GM12878 (cell line): ENCODE measurements around the gene POU2F3. TPM values are rescaled to one million over a fixed set of nuclear protein-coding genes. Genes with fewer than 3 reads are reported as not detected.
A peak's percentile ranks its signal among the peaks of the same experiment; 100 is the strongest.

Experiments used
- BCLAF1 ChIP-seq: fragments of 450-650 bp; IDR thresholded peaks from 2 replicates; pipeline ENCODE4 v1.6.1; 2017; ENCODE audit warnings: antibody characterized with exemption, mild to moderate bottlenecking, moderate library complexity
- BMI1 ChIP-seq: fragments of 450-650 bp; IDR thresholded peaks from 2 replicates; pipeline ENCODE4 v1.6.1; 2016; ENCODE audit warnings: mild to moderate bottlenecking, moderate library complexity, borderline replicate concordance
- CBX3 ChIP-seq: fragments of 200-600 bp; sonication (generic); IDR thresholded peaks from 2 replicates; pipeline ENCODE4 v1.6.1; 2016; ENCODE audit warnings: low read depth, borderline replicate concordance
- CHD4 ChIP-seq: fragments of 200-600 bp; sonication (generic); IDR thresholded peaks from 2 replicates; pipeline ENCODE4 v1.6.1; 2016; ENCODE audit warnings: mild to moderate bottlenecking
- CREM ChIP-seq: IDR thresholded peaks from 2 replicates; pipeline ENCODE4 v1.6.1; 2014; ENCODE audit warnings: antibody characterized with exemption, low read depth
- E2F4 ChIP-seq: IDR thresholded peaks from 2 replicates; pipeline ENCODE4 v1.6.1; 2012; ENCODE audit warnings: low read depth, low read length, improper control_type of control experiment
- FOXM1 ChIP-seq: IDR thresholded peaks from 2 replicates; pipeline ENCODE4 v1.6.1; 2012; ENCODE audit warnings: low read depth, mild to moderate bottlenecking, inconsistent platforms, low read length, moderate library complexity
- IRF4 ChIP-seq: IDR thresholded peaks from 2 replicates; pipeline ENCODE4 v1.6.1; 2011; ENCODE audit warnings: low read depth, low read length
- JUND ChIP-seq: IDR thresholded peaks from 2 replicates; pipeline ENCODE4 v1.6.1; 2012; ENCODE audit warnings: low read depth, mild to moderate bottlenecking, low read length, improper control_type of control experiment, moderate library complexity
- MTA2 ChIP-seq: fragments of 450-650 bp; IDR thresholded peaks from 2 replicates; pipeline ENCODE4 v1.6.1; 2016; ENCODE audit warnings: low read depth, mild to moderate bottlenecking, moderate library complexity
- MYB ChIP-seq: fragments of 150-350 bp; IDR thresholded peaks from 2 replicates; pipeline ENCODE4 v1.6.1; 2014; ENCODE audit warnings: mild to moderate bottlenecking, low read depth, low read length, borderline replicate concordance
- NFIC ChIP-seq: IDR thresholded peaks from 2 replicates; pipeline ENCODE4 v1.6.1; 2012; ENCODE audit warnings: low read depth, mild to moderate bottlenecking, inconsistent platforms, low read length, moderate library complexity
- NFYB ChIP-seq: IDR thresholded peaks from 2 replicates; pipeline ENCODE4 v1.6.1; 2011; ENCODE audit warnings: low read depth, mild to moderate bottlenecking, low read length, improper control_type of control experiment, moderate library complexity; ENCODE audit not compliant: insufficient read depth
- NRF1 ChIP-seq: conservative IDR thresholded peaks from 2 replicates; pipeline ENCODE4 v1.6.1; 2011; ENCODE audit warnings: mild to moderate bottlenecking, low read depth, low read length, improper control_type of control experiment
- SIX5 ChIP-seq: IDR thresholded peaks from 2 replicates; pipeline ENCODE4 v1.6.1; 2011; ENCODE audit warnings: mild to moderate bottlenecking, low read depth, low read length, moderate library complexity; ENCODE audit not compliant: severe bottlenecking
- SKIL ChIP-seq: fragments of 450-650 bp; IDR thresholded peaks from 2 replicates; pipeline ENCODE4 v1.6.1; 2017; ENCODE audit warnings: mild to moderate bottlenecking, low read depth, inconsistent platforms; ENCODE audit not compliant: poor library complexity, severe bottlenecking
- SMARCA5 ChIP-seq: fragments of 450-650 bp; IDR thresholded peaks from 2 replicates; pipeline ENCODE4 v1.6.1; 2017; ENCODE audit warnings: mild to moderate bottlenecking
- SP1 ChIP-seq: IDR thresholded peaks from one replicate; pipeline ENCODE4 v1.6.1; 2011; ENCODE audit warnings: low read depth, low read length
- TCF7 ChIP-seq: IDR thresholded peaks from 2 replicates; pipeline ENCODE4 v1.6.1; 2014; ENCODE audit warnings: antibody characterized with exemption, borderline replicate concordance
- ZBTB40 ChIP-seq: fragments of 450-650 bp; IDR thresholded peaks from 2 replicates; pipeline ENCODE4 v1.6.1; 2016; ENCODE audit warnings: mild to moderate bottlenecking, moderate library complexity, borderline replicate concordance
- ZNF622 ChIP-seq: fragments of 450-650 bp; IDR thresholded peaks from 2 replicates; pipeline ENCODE4 v1.6.1; 2017; ENCODE audit warnings: mild to moderate bottlenecking, inconsistent platforms
- polyA plus RNA-seq, 11 experiments: library from polyadenylated mRNA; depleted of rRNA in 4 of 11; unstranded in 6 of 11; stranded (reverse) in 5 of 11; fragments of >200 nt; fragmentation: Nextera tagmentation in 4 of 11; fragmentation: Illumina TruSeq in 1 of 11; extraction: Ambion mirVana in 4 of 11; extraction: Trizol in 1 of 11; gene quantifications; 1 replicate in 1 of 11; 2 replicates in 10 of 11; pipeline versions ENCODE4 v1.2.1 to v1.2.3, GENCODE V29; 2011 to 2016; ENCODE audit warnings: inconsistent platforms in 2 of 11, missing spikeins in 2 of 11, low read depth in 1 of 11
- total RNA-seq, 4 experiments: library from RNA; depleted of rRNA in 3 of 4; stranded (reverse); fragments of >200 nt in 3 of 4; fragmentation: Illumina TruSeq in 1 of 4; extraction: Trizol in 1 of 4; gene quantifications; 2 replicates each; pipeline versions ENCODE4 v1.2.1 to v1.2.3, GENCODE V29; 2013 to 2021

The POU2F3 gene
- total and polyA plus RNA-seq, 10 of the 15 experiments (the other 5 are each of a cell fraction or from before 2014, with no cell fraction given): 0.09 to 4.4 (median 0.33) TPM

GRCh38 chr11:120248551-120249278 lies 8.8 kb downstream of the POU2F3 start (continued):
- TF ChIP-seq NFYB (no peak), ZBTB40 (no peak), FOXM1 (peak; percentile 94), E2F4 (no peak), SP1 (peak; percentile 44), SIX5 (no peak), MTA2 (peak; percentile 99), IRF4 (peak; percentile 86), SKIL (peak; percentile 81), BMI1 (peak; percentile 81), SMARCA5 (peak; percentile 61; the same call in 1 of the 2 replicates), BCLAF1 (no peak), ZNF622 (no peak), NRF1 (no peak), CHD4 (no peak), JUND (peak; percentile 88), MYB (peak; percentile 58; the same call in 1 of the 2 replicates), NFIC (peak; percentile 95), TCF7 (0 out of 2 replicates have a peak, but pooled peaks have one; percentile 18), CBX3 (no peak), CREM (peak; percentile 59; the same call in 1 of the 2 replicates)
